ENCODE results near the gene STAU1.
"Not testable (repeated sequence)": the region's sequence is repeated elsewhere in the genome, so short reads cannot be mapped to it uniquely, and the experiment has no call there.

The STAU1 gene

GRCh38 chr20:49115564-49115963, 72.6 kb downstream of the STAU1 start:
- Mint-ChIP-seq H3K4me1 (peaks cover 5% of the 10 kb centered on the region), H3K4me3 (no peak overlapping the region), H3K36me3 (ENCODE audit: low read depth) (peaks cover 80% of the 10 kb centered on the region), H3K27me3 (ENCODE audit: low read depth, poor library complexity) (no peaks in the 10 kb centered on the region), H3K27ac (no peak overlapping the region), H3K9me3 (no peaks in the 10 kb centered on the region)
- DNase-seq, result no peak
- TF ChIP-seq CTCF (IDR thresholded peaks at IDR 0.05), result no peak

GRCh38 chr20:49112596-49113274, 75.4 kb downstream of the STAU1 start:
- peaks cover 5% of the 10 kb centered on the region for H3K4me1 Mint-ChIP-seq
- no peak overlapping the region for H3K4me3 Mint-ChIP-seq
- TF ChIP-seq CTCF (IDR thresholded peaks at IDR 0.05), result no peak
- H3K36me3 Mint-ChIP-seq (ENCODE audit: low read depth), result peaks cover 77% of the 10 kb centered on the region
- H3K27ac Mint-ChIP-seq, result peak overlapping the region; percentile 84
- H3K27me3 Mint-ChIP-seq (ENCODE audit: low read depth, poor library complexity), result no peaks in the 10 kb centered on the region
- H3K9me3 Mint-ChIP-seq, result peaks cover 3% of the 10 kb centered on the region
- DNase-seq, result no peak

GRCh38 chr20:49110767-49111694, 77.1 kb downstream of the STAU1 start:
- H3K4me3 Mint-ChIP-seq, result no peak overlapping the region
- H3K36me3 Mint-ChIP-seq (ENCODE audit: low read depth), result peaks cover 71% of the 10 kb centered on the region
- DNase-seq, result no peak
- no peaks in the 10 kb centered on the region for H3K27me3 Mint-ChIP-seq (ENCODE audit: low read depth, poor library complexity)
- peak overlapping the region; percentile 86 for H3K27ac Mint-ChIP-seq
- TF ChIP-seq CTCF (IDR thresholded peaks at IDR 0.05), result no peak
- H3K4me1 Mint-ChIP-seq, result peaks cover 5% of the 10 kb centered on the region
- peaks cover 8% of the 10 kb centered on the region for H3K9me3 Mint-ChIP-seq

GRCh38 chr20:49106328-49106727, 81.8 kb downstream of the STAU1 start:
- Mint-ChIP-seq H3K27me3 (ENCODE audit: low read depth, poor library complexity) (no peaks in the 10 kb centered on the region), H3K9me3 (peaks cover 8% of the 10 kb centered on the region), H3K27ac (peak overlapping the region; percentile 50), H3K4me3 (no peak overlapping the region), H3K36me3 (ENCODE audit: low read depth) (peaks cover 76% of the 10 kb centered on the region), H3K4me1 (peaks cover 19% of the 10 kb centered on the region)
- no peak for DNase-seq
- TF ChIP-seq CTCF (IDR thresholded peaks at IDR 0.05), result no peak

- not testable (repeated sequence) for H3K9me3 Mint-ChIP-seq; H3K27me3 Mint-ChIP-seq (ENCODE audit: low read depth, poor library complexity); DNase-seq; H3K4me3 Mint-ChIP-seq
- peak overlapping the region; percentile 84 for H3K27ac Mint-ChIP-seq
- peaks cover 28% of the 10 kb centered on the region for H3K4me1 Mint-ChIP-seq
- H3K36me3 Mint-ChIP-seq (ENCODE audit: low read depth), result peaks cover 75% of the 10 kb centered on the region
Observed at GRCh38 chr20:49104979-49105547, 83.1 kb downstream of the STAU1 start.

- H3K36me3 Mint-ChIP-seq (ENCODE audit: low read depth), result peaks cover 75% of the 10 kb centered on the region
- H3K4me3 Mint-ChIP-seq, result no peak overlapping the region
- DNase-seq, result peak; percentile 20
- H3K9me3 Mint-ChIP-seq, result peaks cover 8% of the 10 kb centered on the region
- peak overlapping the region; percentile 96 for H3K27ac Mint-ChIP-seq
- peaks cover 28% of the 10 kb centered on the region for H3K4me1 Mint-ChIP-seq
- no peak for TF ChIP-seq CTCF (IDR thresholded peaks at IDR 0.05)
- no peaks in the 10 kb centered on the region for H3K27me3 Mint-ChIP-seq (ENCODE audit: low read depth, poor library complexity)
Observed at GRCh38 chr20:49104365-49104648, 83.8 kb downstream of the STAU1 start.

Measured in nephron progenitor cell (in vitro differentiated cells).